Neutrophil (primary cell): ENCODE data around the gene TNS4.

Source experiments
- H3K27ac ChIP-seq: fragments of 200-600 bp; sonication (generic); 2 replicates; pipeline ENCODE4 v1.5.1; 2016; ENCODE audit warnings: mild to moderate bottlenecking, moderate library complexity
- H3K27me3 ChIP-seq: fragments of 200-600 bp; sonication (generic); 2 replicates; pipeline ENCODE4 v1.6.0; 2016; ENCODE audit warnings: mild to moderate bottlenecking
- H3K36me3 ChIP-seq: fragments of 200-600 bp; sonication (generic); 2 replicates; pipeline ENCODE4 v1.5.1; 2017
- H3K4me1 ChIP-seq, 2 experiments: fragments of 200-600 bp in 1 of 2; sonication (generic) in 1 of 2; 1 replicate in 1 of 2; 2 replicates in 1 of 2; pipeline versions ENCODE4 v1.5.1 to v1.6.1; 2013 to 2016; ENCODE audit warnings: low read depth in 1 of 2, low read length in 1 of 2, mild to moderate bottlenecking in 1 of 2, moderate library complexity in 1 of 2; ENCODE audit not compliant: control insufficient read depth in 1 of 2, insufficient read depth in 1 of 2
- H3K4me3 ChIP-seq, 2 experiments: fragments of 200-600 bp in 1 of 2; sonication (generic) in 1 of 2; 1 replicate in 1 of 2; 2 replicates in 1 of 2; pipeline ENCODE4 v1.5.1; 2013 to 2016; ENCODE audit warnings: low read depth in 1 of 2, low read length in 1 of 2, mild to moderate bottlenecking in 1 of 2, moderate library complexity in 1 of 2
- H3K9me3 ChIP-seq: fragments of 200-600 bp; sonication (generic); 2 replicates; pipeline ENCODE4 v1.5.1; 2016
- CTCF ChIP-seq: fragments of 200-600 bp; sonication (generic); IDR thresholded peaks from 2 replicates; pipeline ENCODE4 v1.5.1; 2016; ENCODE audit warnings: antibody characterized with exemption

TNS4 gene

GRCh38 chr17:40442392-40443195 lies 58.8 kb downstream of the TNS4 start:
- Histone ChIP-seq H3K27me3 (peaks cover 82% of the 10 kb centered on the region), H3K27ac (no peak overlapping the region), H3K4me1 (peaks cover 4 to 22% of the 10 kb centered on the region in 2 experiments), H3K4me3 (peak overlapping the region in 1 of 2 experiments; percentile 10), H3K36me3 (no peaks in the 10 kb centered on the region), H3K9me3 (no peaks in the 10 kb centered on the region)
- TF ChIP-seq CTCF: no peak

- Histone ChIP-seq H3K27me3 (peaks cover 58% of the 10 kb centered on the region), H3K9me3 (no peaks in the 10 kb centered on the region), H3K4me3 (no peak overlapping the region), H3K4me1 (peaks cover 4 to 17% of the 10 kb centered on the region in 2 experiments), H3K27ac (no peak overlapping the region), H3K36me3 (no peaks in the 10 kb centered on the region)
- no peak for TF ChIP-seq CTCF
Observed at GRCh38 chr17:40440166-40440565, 61.3 kb downstream of the TNS4 start.

- Histone ChIP-seq H3K4me3 (no peak overlapping the region), H3K4me1 (no peaks in the 10 kb centered on the region), H3K36me3 (no peaks in the 10 kb centered on the region), H3K27ac (no peak overlapping the region), H3K27me3 (peaks cover 29% of the 10 kb centered on the region), H3K9me3 (no peaks in the 10 kb centered on the region)
- no peak for TF ChIP-seq CTCF
Observed at GRCh38 chr17:40437095-40437732, 64.2 kb downstream of the TNS4 start.

- H3K4me3 ChIP-seq: no peak overlapping the region
- H3K4me1 ChIP-seq: no peaks in the 10 kb centered on the region
- TF ChIP-seq CTCF: no peak
- no peak overlapping the region for H3K27ac ChIP-seq
- no peaks in the 10 kb centered on the region for H3K36me3 ChIP-seq
- peaks cover 27% of the 10 kb centered on the region for H3K27me3 ChIP-seq
- no peaks in the 10 kb centered on the region for H3K9me3 ChIP-seq
Observed at GRCh38 chr17:40436636-40437035, 64.8 kb downstream of the TNS4 start.

- Histone ChIP-seq H3K4me1 (no peaks in the 10 kb centered on the region), H3K4me3 (no peak overlapping the region), H3K27me3 (peaks cover 18% of the 10 kb centered on the region), H3K27ac (no peak overlapping the region), H3K36me3 (no peaks in the 10 kb centered on the region), H3K9me3 (no peaks in the 10 kb centered on the region)
- TF ChIP-seq CTCF: no peak
Observed at GRCh38 chr17:40433551-40434415, 67.6 kb downstream of the TNS4 start.
